HG02943 (cell line): ENCODE measurements around the gene MRGPRX4.

Experiments used
- ATAC-seq: cut with Tn5 transposase; IDR thresholded peaks from one replicate; pipeline ENCODE4 v1.9.1; 2021; ENCODE audit warnings: mild to moderate bottlenecking, low read depth, moderate library complexity; ENCODE audit not compliant: unreplicated experiment

Gene MRGPRX4

GRCh38 chr11:18204771-18205170 lies 32.1 kb downstream of the MRGPRX4 start:
- ATAC-seq: no peak

- ATAC-seq: no peak
Measured at GRCh38 chr11:18209058-18209457, 36.4 kb downstream of the MRGPRX4 start.

- ATAC-seq: no peak
Measured at GRCh38 chr11:18221274-18221876, 48.7 kb downstream of the MRGPRX4 start.

- no peak for ATAC-seq
Measured at GRCh38 chr11:18222814-18223421, 50.3 kb downstream of the MRGPRX4 start.
